Measurements from ENCODE around the gene MEIOSIN.

- TF ChIP-seq POLR2A (IDR thresholded peaks at IDR 0.05) (peak; percentile 84), CTCF (IDR thresholded peaks at IDR 0.05) (no peak)
Measured at GRCh38 chr19:45691516-45692186, 41.6 kb upstream of the MEIOSIN start, which contains the start of gene SNRPD2.
